Choroid plexus epithelial cell (primary cell): Measurements from ENCODE around the gene MAU2.
A peak's percentile ranks its signal among the peaks of the same experiment; 100 is the strongest.

Experiments
- DNase-seq: peaks from one replicate; pipeline ENCODE4 v3.0.0-alpha.2; 2010; ENCODE audit warnings: low read depth
- H3K4me3 ChIP-seq: 2 replicates; pipeline ENCODE4 v1.5.1; 2011; ENCODE audit warnings: low read depth, mild to moderate bottlenecking, control low read depth, low read length, moderate library complexity
- TF ChIP-seq, protein P1 (sequence below): conservative IDR thresholded peaks from 2 replicates; pipeline ENCODE4 v1.5.1; 2011; ENCODE audit warnings: low read depth, mild to moderate bottlenecking, control low read depth, inconsistent platforms, low read length, moderate library complexity

MAU2 gene

DNA sequence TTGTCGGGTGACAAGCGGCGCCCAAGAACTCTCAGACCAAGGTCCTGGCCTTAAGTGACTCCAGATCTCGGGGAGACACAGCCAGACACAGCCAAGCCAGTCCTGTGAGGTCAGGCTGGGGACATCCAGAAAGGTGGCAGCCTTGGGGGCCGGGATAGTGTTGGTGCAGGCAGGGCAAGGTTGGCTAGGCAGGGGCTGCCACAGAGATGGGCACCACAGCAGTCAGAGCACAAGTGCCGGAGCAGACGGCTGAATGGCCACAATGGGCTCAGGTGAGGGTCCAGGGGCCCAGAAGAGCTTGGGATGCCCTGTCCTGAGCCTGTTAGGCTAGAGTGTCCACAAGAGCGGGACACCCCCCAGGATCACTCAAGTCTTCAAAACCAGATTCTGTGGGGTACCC lies 32.2 kb downstream of the MAU2 start:
- TF ChIP-seq, protein P1, sequence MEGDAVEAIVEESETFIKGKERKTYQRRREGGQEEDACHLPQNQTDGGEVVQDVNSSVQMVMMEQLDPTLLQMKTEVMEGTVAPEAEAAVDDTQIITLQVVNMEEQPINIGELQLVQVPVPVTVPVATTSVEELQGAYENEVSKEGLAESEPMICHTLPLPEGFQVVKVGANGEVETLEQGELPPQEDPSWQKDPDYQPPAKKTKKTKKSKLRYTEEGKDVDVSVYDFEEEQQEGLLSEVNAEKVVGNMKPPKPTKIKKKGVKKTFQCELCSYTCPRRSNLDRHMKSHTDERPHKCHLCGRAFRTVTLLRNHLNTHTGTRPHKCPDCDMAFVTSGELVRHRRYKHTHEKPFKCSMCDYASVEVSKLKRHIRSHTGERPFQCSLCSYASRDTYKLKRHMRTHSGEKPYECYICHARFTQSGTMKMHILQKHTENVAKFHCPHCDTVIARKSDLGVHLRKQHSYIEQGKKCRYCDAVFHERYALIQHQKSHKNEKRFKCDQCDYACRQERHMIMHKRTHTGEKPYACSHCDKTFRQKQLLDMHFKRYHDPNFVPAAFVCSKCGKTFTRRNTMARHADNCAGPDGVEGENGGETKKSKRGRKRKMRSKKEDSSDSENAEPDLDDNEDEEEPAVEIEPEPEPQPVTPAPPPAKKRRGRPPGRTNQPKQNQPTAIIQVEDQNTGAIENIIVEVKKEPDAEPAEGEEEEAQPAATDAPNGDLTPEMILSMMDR: no peak
- no peak overlapping the region for H3K4me3 ChIP-seq
- no peak for DNase-seq

DNA sequence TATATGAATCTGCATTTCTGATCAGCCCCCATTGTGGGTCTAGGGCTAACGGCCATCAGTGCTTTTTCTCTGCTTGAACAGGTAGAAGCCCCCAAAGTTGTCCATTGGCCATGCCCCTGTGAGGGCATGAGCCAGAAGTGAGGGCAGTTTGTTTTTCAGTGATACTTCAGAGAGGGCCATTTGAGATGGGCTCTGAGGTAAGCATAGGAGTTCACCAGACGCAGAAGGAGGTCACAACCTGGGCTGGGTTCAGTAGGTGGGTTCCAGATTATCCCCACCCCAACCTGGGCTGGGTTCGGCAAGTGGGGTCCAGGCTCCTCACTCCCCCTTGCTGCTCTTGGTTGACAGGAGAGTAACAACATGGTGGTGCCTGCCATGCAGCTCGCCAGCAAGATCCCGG lies 33.4 kb downstream of the MAU2 start:
- DNase-seq: no peak
- no peak overlapping the region for H3K4me3 ChIP-seq
- TF ChIP-seq, protein P1: no peak

DNA sequence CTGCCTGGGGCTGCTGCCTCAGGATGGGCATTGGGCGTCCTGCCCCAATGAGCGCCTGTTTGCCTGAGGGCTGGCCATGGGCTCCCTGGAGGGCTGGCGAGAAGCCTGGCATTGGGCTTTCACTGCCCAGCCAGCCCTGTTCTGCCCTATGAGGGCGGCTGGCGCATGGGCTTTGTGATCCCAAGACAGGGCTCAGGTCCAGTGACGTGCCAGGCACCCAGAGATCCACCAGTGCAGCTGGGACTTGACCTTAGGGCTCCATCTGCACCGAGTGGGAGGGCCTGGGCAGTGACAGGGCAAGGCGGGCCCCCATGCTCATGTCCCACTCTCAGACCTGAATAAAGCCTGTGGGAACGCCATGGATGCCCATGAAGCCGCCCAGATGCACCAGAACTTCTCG lies 34.3 kb downstream of the MAU2 start:
- TF ChIP-seq, protein P1: no peak
- H3K4me3 ChIP-seq: no peak overlapping the region
- no peak for DNase-seq

DNA sequence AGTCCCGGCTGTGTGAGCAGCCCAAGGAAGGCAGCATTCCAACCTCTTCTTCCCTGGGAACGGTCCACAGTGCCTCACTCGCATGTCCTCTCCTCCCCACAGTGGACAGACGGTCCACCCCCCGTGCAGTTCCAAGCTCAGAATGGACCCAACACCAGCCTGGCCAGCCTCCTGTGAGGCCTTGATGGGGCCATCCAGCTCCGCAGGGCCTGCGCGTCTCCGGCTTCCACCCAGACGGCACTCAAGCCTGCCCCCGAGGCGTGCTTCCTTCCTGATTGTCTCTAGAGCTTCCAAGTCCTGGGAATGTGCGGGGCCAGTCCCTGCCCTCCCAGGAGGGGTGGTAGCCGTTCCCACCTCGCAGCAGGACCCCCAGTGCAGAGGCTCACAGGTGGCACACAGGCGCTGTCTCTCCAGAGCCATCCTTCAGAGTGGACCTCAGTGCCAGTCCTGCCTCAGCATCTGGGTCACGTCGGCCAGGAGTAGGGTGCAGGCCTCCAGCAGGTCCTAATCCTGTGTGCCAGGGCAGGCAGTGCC lies 35.0 kb downstream of the MAU2 start:
- no peak overlapping the region for H3K4me3 ChIP-seq
- TF ChIP-seq, protein P1: no peak
- DNase-seq: no peak

DNA sequence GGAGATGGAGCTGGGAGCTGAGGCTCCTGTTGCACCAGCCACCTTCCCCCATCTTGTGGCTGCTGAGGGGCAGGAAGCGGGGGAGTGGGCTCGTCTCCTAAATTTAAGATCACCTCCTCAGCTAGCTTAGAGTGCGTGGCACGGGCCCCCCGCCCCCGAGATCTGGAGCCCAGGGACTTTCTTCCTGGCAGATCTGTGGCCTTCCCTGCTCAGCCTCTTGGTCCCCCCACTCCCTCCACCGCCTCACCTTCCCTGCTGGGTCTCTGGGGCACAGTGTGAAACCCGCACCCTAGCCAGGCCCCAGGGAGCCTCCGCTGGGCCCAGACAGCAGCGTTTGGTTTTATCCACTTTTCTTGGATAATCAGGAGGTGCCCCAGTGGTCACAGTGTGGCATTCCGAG lies 35.9 kb downstream of the MAU2 start:
- no peak overlapping the region for H3K4me3 ChIP-seq
- DNase-seq: no peak
- TF ChIP-seq, protein P1: no peak

DNA sequence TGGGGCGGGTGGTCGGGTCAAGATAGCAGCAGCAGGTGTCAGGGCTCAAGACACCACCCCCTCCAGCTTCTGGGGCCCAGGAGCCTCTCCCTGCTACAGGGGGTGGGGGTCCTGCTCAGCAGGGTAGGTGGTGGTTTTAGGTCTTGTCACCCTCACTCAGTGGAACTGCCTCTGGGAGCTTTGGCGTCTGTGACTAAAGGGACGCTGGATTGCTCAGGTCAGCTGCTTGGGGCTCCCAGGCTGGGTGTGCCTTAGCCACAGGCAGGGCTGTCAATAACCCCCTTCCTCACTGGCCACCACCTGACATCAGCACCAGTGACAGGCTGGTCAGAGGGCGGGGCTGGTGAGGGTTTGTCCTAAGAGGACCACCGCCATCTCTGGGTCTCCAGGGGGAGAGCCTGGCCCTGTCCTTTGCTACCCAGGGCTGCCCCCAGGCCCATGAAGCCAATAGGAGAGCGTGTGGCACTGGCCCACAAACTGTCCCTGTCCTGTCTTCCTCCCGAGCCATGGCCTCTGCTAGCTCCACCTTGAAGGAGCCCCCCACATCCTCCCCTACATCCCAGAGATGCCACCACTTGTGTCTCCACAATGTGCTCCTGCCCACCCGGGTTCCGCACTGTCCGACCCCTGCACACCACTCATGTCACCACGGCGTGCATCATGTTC lies 36.4 kb downstream of the MAU2 start:
- DNase-seq: no peak
- TF ChIP-seq, protein P1: no peak
- H3K4me3 ChIP-seq: no peak overlapping the region

DNA sequence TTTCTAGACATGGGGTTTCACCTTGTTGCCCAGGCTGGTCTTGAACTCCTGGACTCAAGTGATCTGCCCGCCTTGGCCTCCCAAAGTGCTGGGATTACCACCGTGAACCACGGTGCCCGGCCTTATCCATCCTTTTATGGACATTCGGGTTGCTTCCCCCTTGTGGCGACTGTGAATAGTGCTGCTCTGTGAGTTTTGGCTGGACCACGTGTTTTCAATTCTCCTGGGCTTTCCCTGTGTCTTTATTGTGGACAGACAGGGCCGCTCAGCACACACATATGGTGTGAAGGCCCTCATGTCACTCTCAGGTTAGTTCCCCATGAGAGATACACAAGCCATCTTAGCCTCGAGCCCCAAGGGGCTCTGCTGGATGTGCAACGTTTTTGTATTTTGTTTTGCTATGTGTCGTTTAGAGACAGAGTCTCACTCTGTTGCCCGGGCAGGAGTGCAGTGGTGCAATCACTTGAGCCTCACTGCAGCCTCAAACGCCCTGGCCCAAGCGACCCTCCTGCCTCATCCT lies 40.5 kb downstream of the MAU2 start:
- peak; percentile 91 for DNase-seq
- TF ChIP-seq, protein P1: peak; percentile 85
- H3K4me3 ChIP-seq: no peak overlapping the region
